GM20431 (cell line): ENCODE results near the gene ASIC3.

ENCODE experiments used
- in situ Hi-C: fragments of 300-500 bp; cut with MseI, MboI; formaldehyde crosslinking; loops from one replicate; pipeline ENCODE4 v1.15.0; 2020; ENCODE audit warnings: low sequenced_read_pairs; ENCODE audit not compliant: unreplicated experiment

ASIC3 gene

DNA sequence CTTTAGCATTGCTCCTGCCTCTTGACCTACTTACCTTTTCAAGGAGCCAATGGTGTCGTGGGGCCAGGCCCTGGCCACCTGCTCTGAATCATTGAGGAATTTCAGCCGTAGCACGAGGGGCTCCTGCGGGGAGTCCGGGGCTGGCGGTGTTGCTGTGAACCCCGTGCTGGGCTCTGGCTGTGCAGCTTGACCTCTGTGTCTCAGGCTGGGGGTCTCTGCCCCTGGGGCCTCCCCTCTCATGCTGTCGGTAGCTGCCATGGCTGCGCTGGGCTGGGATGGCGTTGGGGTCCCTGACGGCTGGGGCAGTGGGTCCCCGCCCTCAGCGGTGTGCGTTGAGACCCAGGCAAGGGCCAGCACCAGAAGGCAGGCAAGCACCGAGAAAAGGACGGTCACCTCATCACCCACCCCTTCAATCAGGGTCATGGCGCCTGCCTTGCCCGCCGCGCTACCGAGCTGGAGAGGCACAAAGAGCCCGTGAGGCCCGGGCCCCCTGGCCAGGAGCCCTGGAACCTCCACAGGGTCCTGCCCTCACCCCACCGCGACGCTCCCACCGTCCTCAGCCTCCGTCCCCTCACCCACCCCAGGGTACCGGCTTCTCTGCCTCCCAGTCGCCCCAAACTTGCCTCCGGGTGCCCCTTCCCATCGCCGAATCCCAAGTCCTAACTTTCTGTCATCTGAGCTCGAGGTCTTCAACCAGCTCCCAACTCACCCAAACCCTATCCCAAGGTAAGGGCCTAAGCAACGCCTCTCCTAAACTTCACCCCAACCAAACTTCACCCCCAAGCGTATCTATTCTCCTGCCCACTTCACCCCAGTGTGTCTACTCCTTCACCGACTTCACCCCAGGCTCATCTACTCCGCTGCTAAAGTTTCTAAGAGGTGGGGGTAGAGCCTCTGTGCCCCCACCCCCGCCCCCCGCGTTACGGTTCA lies 34.1 kb downstream of the ASIC3 start:
- in situ Hi-C loops = no loop called here

DNA sequence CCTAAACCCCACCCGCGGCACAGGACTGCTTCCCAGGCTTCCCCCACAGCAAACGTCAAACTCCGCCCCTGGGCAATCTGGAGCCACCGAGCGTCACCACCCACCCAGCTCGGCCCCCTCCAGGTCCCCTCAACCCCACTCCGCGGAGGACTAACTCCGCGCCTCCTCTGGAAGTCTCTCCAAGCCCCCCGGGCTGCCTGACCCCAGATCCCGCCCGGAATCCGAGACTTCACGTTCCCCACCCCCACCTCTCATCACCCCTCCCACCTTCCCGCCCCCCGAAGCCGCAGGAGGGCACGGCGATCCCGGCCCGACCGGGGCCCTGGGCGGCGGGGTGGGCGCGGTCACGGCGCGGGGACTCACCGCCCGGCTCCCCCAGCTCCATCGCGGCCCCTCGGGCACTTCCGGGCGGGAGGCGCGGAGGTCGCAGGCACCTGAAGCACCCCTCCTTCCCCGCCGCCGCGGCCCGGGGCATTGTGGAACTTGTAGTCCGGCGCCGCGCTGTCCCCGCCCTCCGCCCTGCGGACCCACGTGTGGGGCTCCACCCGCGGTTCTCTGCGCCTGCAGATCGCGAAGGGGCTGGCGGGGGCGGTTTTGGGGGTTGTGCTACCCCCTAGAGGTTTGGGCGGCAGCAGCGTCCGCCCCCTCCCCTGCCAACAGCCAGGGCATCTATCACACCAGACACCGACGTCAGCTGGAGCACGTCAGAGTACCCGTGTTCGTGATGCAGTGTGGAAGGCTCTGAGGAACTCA lies 34.9 kb downstream of the ASIC3 start, which contains the start of gene TMUB1:
Gene TMUB1, minus strand, starts transcription at position 423 of the 753 bp plus-strand sequence. CDS start 930 bp downstream, outside the sequence.
- in situ Hi-C loops = no loop called here

DNA sequence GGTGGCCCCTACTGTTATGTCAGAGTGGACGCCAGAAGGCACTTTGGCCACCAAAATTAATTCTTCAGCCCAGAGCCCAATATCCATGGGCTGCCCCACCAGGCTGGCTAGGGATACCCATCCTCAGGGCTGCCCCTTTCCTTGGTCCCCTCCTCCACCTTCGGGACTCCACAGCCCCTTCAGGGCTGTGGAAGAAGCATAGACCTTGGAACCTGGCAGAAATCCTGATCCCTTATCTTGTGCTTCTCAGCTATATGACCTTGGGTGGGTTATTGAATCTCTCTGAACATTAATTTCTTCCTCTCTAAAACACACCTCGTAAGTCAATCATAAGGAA lies 35.5 kb downstream of the ASIC3 start:
- in situ Hi-C loops = no loop called here

DNA sequence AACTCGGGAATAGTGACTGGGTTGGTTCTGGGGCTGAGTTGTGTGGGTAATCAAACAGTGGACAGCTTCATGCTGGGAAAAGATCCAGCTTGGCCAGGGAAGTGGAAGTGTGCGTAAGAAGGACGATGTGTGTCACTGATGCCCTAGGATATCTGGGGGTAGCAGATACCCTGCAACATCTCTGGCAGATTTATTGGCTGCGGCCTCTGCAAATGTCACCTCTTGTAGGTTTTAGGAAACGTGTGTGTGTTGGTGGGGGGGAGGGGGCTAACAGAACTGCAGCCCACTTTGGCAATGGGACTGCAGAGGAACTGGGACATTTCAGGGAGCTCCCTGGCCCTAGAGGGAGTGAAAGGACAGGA lies 37.0 kb downstream of the ASIC3 start:
- in situ Hi-C loops = no loop called here

DNA sequence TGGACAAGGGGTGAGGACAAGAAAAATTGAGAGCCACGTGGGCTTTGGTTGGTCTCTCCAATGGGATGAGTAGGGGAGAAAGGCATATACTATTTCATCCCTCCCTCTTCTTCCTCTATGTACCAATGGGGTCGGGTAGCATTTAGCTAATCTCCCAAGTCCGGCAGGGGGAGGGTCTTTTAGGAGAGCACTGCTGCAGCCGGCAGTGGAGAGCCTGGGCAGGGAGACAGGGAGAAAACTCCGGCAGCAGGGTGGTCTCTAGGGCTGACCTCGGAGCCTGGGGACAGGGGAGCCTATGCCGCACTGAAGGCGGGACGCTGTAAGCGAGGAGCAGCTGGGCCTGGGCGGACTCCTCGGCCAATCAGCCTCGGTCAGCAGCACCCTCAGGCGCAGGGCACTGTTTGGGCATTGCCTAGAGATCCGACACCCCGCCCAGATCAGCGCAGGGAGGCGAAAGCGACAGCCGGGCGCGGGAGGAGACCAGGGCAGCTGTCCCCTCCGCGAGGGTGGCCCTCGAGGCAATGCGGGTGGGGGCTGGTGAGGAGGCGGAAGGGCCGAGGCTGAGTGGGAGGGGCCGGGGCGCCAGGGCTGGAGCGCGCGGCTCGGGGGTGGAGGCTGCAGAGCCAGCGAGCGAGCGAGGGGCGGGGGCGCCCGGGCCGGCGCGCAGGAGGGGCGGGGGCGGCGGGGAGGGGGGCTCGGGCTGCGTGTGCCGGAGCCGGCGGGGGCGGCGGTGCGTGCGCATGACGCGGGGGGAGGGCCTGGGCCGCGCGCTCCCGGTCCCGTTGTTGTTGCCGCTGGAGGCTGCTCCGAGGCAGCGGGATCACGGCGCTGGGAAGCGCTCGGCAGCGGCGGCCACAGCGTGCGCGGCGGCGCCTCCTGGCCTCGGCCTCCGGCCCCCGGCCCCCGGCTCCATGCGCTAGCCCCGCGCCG lies 37.6 kb downstream of the ASIC3 start, which contains the start of gene AGAP3:
Gene AGAP3, plus strand, starts transcription at position 785 of the 930 bp plus-strand sequence. CDS start 267 bp downstream, outside the sequence.
- in situ Hi-C loops = no loop called here

DNA sequence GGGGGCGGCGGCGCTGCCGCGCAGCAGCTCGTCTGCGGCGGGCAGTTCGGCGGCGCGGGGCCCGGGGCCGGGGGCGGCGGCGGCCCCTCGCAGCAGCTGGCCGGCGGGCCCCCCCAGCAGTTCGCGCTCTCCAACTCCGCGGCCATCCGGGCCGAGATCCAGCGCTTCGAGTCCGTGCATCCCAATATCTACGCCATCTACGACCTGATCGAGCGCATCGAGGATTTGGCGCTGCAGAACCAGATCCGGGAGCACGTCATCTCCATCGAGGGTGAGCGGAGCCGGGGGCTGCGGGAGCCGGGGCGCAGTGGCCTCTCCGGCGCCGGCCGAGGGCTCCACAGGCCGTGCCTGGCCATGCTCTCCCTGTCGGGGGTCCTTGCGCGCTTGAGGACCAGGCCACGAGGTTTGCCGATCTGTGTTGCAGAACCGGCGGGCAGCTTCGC lies 38.5 kb downstream of the ASIC3 start:
- in situ Hi-C loops = no loop called here

DNA sequence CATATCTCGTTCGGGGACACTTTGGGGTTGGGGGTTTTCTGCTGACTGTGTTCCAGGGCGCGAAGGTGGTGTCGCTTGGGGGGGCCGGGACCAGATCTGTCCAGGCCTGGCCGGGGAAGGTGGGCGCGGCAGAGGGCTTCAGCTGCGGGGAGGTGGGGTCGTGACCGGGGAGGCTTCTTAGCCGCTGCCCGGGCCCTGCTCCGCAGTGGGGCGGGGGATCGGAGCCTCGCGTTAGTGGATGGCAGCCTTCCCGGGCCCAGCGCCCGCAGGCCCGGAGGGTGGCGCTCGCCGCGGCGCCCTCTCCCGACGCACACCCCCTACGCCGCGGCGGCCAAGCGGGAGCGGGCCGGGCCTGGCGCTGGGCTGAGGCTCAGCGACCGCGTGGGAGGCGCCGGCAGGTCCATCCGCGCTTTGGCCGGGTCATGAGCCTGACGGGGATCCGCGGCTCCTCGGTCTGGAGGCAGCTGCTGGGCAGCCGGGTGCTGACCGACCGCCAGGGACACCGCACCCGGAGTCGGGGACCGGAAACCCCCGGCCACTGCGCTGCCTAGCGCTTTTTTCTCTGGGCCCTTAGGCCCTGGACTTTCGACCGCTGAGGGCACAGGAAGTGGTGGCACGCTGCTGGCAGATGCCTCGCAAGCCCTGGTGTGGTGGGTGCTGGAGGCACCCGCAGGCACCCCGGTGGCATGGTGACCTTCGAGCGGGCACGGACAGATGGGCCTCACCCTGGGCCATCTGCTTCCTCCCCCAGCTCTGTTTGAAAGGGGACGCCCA lies 39.1 kb downstream of the ASIC3 start:
- in situ Hi-C loops = no loop called here

DNA sequence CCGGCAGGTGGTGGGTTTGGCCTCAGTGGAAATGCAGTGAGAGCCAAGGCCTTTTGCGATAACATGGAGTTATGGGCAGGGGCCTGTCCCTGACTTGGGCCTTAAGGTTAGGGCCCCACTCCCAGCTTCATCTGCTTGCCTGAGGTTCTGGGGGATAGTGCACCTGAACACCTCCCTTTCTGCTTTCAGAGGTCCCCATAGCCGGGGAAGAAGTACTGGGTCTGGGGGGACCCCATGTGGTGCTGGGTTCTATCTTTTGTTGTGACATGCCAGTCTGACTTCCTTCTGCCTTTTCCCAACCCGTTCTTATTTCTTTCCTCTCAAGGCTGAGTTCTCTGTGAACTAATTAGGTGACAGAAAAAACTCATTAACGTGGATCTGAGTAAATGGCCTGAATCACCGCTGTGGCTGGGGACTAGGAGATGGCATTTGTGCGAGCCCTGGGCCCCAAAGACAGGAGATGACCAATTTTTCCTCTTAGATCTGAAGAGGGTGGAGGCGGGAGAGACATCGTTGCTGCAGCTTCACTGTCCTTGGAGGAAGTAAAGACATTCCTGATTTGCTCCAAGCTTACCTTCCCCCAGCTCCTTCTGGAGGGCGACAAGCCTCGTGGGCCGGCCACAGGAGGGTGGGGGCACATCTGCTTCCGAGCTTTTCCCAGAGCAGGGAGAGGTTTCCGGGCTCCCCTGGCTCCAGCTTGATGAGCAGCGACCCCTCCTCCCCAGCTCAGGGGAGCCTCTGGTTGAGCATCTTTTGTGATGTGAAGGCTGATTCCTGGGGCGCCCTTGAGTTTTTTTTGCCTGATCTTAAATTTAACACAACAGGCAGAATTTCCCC lies 39.9 kb downstream of the ASIC3 start:
- in situ Hi-C loops = no loop called here

DNA sequence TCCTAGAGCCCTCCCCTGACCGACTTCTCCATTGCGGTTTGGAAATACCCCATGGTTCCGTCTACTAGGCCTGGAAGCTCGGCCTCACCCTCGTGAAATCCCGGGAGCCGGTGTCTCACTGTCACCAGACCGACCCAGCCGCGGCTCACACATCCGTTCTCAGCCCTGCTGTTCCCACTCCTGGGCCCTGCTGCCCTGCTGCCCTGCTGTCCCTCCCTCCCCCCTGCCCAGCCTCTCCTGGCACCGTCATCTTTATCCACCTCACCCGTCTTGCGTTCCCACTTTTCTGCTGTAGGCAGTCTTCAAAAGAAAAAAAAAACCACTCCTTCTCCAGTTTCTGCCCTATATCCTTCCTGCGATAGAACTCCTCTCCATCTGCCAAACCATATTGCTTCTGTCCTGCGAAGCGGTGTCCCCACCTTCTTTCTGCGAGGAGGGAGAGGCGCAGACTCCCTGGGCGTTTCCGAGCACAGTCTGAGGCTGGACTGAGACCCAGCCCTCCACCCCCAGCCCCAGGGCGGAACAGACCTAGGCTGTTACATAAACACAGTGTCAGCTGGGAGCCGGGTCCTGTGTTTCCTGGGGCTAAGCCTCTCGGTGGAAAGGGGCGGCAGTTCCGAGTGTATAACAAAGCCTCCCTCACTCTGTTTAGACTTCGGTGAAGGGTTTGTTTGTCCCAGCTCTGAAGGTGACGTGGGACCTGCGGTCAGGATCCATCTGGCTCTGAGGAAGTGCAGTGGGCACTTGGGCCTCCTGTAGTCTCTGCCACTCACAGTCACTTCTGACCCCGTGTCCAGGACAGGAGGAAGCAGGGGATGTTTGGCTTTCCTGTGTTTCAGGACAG lies 40.7 kb downstream of the ASIC3 start:
- in situ Hi-C loops = no loop called here

DNA sequence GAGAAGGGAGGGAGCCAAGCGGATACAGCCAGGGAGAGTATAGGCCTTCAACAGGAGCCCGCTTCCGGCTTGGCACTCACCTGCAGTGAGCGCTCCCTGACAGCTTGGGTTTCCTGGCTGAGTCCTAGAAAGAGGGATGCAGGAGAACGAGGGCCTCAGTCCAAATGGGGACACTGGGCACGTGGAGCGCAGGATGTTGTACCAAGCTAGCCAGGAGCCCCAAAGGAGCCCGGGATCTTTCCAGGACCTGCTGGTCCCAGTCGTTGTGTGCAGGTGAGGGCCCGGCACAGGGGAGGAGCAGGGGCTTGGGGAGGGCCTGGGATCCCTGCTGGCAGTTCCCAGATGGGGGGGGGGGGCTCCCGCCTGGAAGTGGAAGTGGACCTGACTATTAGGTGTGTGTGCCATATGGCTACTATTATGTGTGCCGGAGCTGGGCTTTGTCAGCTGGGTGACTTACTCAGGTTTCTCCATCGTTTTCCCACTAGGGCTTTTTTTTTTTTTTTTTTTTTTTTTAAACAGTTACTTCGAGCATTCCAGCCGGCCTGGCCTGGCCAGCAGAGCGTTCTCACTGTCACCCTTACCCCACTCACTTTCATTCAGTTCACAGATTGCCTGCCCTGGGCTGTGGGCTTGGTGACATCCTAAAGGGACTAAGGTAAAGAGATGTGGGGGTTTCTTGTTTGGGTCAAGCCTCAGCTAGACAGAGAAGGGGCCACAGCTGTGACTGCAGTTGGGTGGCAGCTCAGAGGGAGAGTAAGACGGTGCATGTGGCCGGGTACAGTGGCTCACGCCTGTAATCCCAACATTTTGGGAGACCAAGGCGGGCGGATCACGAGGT lies 41.8 kb downstream of the ASIC3 start:
- in situ Hi-C loops = no loop called here

DNA sequence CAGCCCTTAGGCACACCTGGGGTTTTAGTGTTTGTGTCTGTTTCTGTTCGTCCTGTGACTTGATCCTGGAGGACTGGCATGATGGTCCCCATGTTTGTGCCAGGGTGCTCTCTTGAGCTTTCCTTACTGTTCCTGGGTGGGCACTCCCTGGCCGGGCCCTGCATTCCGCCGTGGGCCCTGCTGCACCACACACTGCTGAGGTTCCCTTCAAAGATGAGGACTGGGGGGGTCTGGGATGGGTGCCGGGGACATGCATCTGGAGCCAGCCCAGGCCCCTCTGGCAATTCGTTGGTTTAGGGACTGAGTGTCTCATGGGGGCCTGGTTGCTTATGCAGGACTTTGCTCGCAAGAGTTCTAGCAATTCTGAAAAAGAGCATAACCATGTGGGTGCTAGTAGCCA lies 42.7 kb downstream of the ASIC3 start:
- in situ Hi-C loops = no loop called here

DNA sequence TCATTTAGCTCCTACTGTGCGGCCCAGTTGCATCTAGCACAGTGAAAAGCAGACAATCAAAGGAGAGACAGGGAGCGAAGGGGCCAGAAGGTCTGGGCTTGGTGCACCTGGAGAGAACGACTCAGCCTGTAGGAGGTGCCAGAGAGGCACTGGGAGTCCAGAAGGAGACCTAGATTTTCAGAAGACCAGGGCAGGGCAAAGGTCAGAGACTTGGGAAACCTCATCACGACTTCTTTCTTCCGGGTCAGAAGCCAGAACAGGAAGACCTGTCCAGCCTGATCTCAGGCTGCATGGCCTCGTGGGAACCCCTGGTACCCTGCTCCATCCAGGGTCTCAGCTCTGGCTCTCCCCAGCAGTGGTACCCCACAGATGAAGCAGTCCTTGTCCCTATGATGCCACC lies 43.1 kb downstream of the ASIC3 start:
- in situ Hi-C loops = no loop called here

DNA sequence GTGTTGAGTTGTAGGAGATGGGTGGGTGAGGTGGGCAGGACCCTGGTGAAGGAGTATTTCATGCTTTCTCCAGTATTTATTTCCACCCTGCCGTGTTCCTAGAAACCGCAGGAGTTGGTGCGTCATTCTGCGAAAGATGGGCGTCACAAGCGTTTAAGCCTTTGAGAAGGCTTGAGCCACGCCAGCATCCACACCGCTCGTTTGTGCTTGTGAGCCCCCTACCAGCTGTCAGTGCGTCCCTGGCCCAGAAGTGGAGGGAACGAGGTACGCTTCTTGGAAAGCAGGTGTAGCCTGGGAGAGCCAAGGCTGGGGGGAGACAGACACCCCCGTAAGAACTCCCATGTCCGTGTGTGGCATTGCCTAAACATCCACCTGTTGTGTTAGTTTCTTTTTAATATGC lies 43.7 kb downstream of the ASIC3 start:
- in situ Hi-C loops = no loop called here

DNA sequence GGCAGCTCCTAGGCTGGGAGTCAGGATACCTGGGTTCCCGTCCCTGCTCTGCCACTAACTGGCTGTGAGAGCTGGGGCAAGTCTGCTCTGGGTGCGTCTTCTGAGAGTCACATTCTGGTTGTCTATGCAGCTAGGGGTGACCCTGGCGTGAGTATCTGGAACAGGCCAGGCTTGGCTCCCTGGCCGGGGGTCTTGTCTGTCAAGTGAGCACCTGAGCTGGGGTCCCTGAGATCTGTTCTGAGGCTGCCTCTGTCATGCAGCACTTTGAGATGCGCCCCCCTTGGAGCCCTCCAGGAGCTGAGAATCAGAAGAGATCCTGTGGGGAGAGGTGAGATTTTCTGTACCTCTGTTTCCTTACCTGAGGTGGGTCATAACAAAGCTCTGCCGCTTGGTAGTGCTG lies 45.4 kb downstream of the ASIC3 start:
- in situ Hi-C loops = no loop called here

DNA sequence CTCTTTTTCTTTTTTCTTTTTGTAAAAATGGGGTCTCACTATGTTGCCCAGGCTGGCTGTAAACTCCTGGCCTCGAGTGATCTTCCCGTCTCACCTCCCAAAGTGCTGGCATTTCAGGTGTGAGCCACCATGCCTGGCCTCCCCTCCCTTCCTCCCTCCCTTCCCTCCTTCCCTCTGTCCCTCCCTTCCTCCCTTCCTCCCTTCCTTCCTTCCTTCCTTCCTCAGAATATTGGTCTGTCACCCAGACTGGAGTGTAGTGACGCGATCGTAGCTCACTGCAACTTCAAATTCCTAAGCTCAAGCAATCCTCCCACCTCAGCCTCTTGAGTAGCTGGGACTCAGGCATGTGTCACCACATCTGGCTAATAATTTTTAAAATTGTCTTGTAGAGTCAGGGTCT lies 46.3 kb downstream of the ASIC3 start:
- in situ Hi-C loops = no loop called here

DNA sequence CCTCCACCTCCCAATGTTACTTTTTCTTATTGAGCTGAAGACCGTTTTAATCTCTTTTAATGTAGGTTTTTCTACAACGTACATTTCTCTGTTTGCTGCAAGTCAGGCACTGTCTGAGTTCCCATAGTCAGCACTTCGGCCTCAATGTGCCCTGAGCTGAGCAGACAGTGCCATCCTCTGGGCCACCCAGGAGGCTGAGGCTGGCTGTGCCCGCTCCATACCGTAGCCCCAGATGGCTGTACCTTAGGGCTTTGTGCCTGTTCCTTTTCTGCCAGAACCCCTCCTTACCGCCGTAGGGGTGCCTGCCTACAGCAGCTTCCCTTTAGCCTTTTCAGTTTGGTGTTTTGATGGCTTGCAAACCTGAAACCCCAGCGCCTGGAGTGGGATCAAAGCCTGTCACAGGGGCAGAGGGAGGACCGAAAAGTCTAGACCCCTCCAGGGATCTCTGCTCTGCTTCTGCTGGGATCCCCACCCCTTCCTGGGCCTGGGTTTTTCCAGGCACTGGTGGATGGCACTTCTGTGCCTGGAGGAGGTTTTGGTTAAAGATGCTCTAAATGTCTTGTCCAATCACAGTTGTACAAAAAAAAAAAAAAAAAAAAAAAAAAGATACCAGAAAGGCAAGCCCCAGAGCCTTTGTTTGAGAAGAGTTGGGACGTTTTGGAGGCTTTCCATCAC lies 46.9 kb downstream of the ASIC3 start:
- in situ Hi-C loops = no loop called here
